A549 (cell line): Measurements from ENCODE around the gene PCBP3.

ENCODE experiments used
- BCL3 ChIP-seq: fragments of >200 bp; sonication (Bioruptor Twin); formaldehyde crosslinking; IDR thresholded peaks from 3 replicates; pipeline ENCODE4 v1.6.1; 2016
- POLR2A ChIP-seq: IDR thresholded peaks from 2 replicates; pipeline ENCODE4 v1.6.1; 2012; ENCODE audit warnings: mild to moderate bottlenecking, low read length
- TF ChIP-seq, protein P1 (sequence below): fragments of >200 bp; sonication (Bioruptor Twin); formaldehyde crosslinking; IDR thresholded peaks from 3 replicates; pipeline ENCODE4 v1.5.1; 2016

- TF ChIP-seq, protein P1, sequence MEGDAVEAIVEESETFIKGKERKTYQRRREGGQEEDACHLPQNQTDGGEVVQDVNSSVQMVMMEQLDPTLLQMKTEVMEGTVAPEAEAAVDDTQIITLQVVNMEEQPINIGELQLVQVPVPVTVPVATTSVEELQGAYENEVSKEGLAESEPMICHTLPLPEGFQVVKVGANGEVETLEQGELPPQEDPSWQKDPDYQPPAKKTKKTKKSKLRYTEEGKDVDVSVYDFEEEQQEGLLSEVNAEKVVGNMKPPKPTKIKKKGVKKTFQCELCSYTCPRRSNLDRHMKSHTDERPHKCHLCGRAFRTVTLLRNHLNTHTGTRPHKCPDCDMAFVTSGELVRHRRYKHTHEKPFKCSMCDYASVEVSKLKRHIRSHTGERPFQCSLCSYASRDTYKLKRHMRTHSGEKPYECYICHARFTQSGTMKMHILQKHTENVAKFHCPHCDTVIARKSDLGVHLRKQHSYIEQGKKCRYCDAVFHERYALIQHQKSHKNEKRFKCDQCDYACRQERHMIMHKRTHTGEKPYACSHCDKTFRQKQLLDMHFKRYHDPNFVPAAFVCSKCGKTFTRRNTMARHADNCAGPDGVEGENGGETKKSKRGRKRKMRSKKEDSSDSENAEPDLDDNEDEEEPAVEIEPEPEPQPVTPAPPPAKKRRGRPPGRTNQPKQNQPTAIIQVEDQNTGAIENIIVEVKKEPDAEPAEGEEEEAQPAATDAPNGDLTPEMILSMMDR: no peak
- TF ChIP-seq POLR2A (no peak), BCL3 (no peak)
Measured at GRCh38 chr21:45700461-45700860, 56.9 kb downstream of the PCBP3 start.
